Keratinocyte (primary cell): ENCODE results near the gene NRM. TPM values are rescaled to one million over a fixed set of nuclear protein-coding genes. Genes with fewer than 3 reads are reported as not detected.
A peak's percentile ranks its signal among the peaks of the same experiment; 100 is the strongest.

Experiments used
- DNase-seq: peaks from one replicate; pipeline ENCODE4 v3.0.0-alpha.2; 2011; ENCODE audit warnings: low read depth, missing footprints, low spot score
- FAIRE-seq: peaks from 2 replicates; lab custom pipeline; 2011; peaks lifted over from hg19 to GRCh38; lab: Jason Lieb, UNC
- H2AFZ ChIP-seq: 2 replicates; pipeline ENCODE4 v1.6.0; 2012; ENCODE audit warnings: low read length, control low read depth, inconsistent platforms; ENCODE audit not compliant: control insufficient read depth
- H3K27ac ChIP-seq: 2 replicates; pipeline ENCODE4 v1.5.1; 2011; ENCODE audit warnings: low read length; ENCODE audit not compliant: control insufficient read depth, insufficient read depth
- H3K27me3 ChIP-seq: 3 replicates; pipeline ENCODE4 v1.6.0; 2011; ENCODE audit warnings: low read length; ENCODE audit not compliant: control insufficient read depth, insufficient read depth; ENCODE audit errors: extremely low read depth
- H3K36me3 ChIP-seq, 2 experiments: 2 replicates in 1 of 2; 3 replicates in 1 of 2; pipeline ENCODE4 v1.5.1; 2011; ENCODE audit warnings: low read length in 2 of 2, mild to moderate bottlenecking in 1 of 2; ENCODE audit not compliant: control insufficient read depth in 2 of 2, insufficient read depth in 2 of 2; ENCODE audit errors: extremely low read depth in 1 of 2
- H3K4me1 ChIP-seq: 3 replicates; pipeline ENCODE4 v1.5.1; 2011; ENCODE audit warnings: low read length; ENCODE audit not compliant: control insufficient read depth, insufficient read depth; ENCODE audit errors: extremely low read depth
- H3K4me2 ChIP-seq: 3 replicates; pipeline ENCODE4 v1.6.0; 2011; ENCODE audit warnings: low read depth, low read length; ENCODE audit not compliant: control insufficient read depth, insufficient read depth; ENCODE audit errors: extremely low read depth
- H3K4me3 ChIP-seq, 3 experiments: fragments of 200-600 bp in 1 of 3; sonication (generic) in 1 of 3; 2 replicates in 2 of 3; 3 replicates in 1 of 3; pipeline ENCODE4 v1.5.1; 2011 to 2016; ENCODE audit warnings: low read length in 3 of 3, mild to moderate bottlenecking in 3 of 3, control low read depth in 2 of 3, inconsistent platforms in 1 of 3, low read depth in 1 of 3, mixed read lengths in 1 of 3, mixed run types in 1 of 3, moderate library complexity in 1 of 3; ENCODE audit not compliant: control insufficient read depth in 2 of 3, insufficient read depth in 2 of 3; ENCODE audit errors: extremely low read depth in 1 of 3
- H3K79me2 ChIP-seq: 2 replicates; pipeline ENCODE4 v1.6.0; 2012; ENCODE audit warnings: low read length; ENCODE audit not compliant: control insufficient read depth, insufficient read depth
- H3K9ac ChIP-seq: 3 replicates; pipeline ENCODE4 v1.6.0; 2011; ENCODE audit warnings: low read length; ENCODE audit not compliant: control insufficient read depth, insufficient read depth; ENCODE audit errors: extremely low read depth
- H3K9me1 ChIP-seq: 3 replicates; pipeline ENCODE4 v1.6.0; 2011; ENCODE audit warnings: low read length; ENCODE audit not compliant: control insufficient read depth, insufficient read depth; ENCODE audit errors: extremely low read depth
- H3K9me3 ChIP-seq: 2 replicates; pipeline ENCODE4 v1.5.1; 2012; ENCODE audit warnings: low read depth, low read length; ENCODE audit not compliant: control insufficient read depth
- H4K20me1 ChIP-seq: 3 replicates; pipeline ENCODE4 v1.6.0; 2011; ENCODE audit warnings: low read length; ENCODE audit not compliant: control insufficient read depth, insufficient read depth; ENCODE audit errors: extremely low read depth
- CTCF ChIP-seq, 3 experiments: IDR thresholded peaks in 1 of 3; conservative IDR thresholded peaks in 1 of 3; optimal IDR thresholded peaks in 1 of 3; 2 replicates in 2 of 3; 3 replicates in 1 of 3; pipeline versions ENCODE3 to v1.5.1; 2011; ENCODE audit warnings: low read length in 3 of 3, mild to moderate bottlenecking in 3 of 3, moderate library complexity in 2 of 3, control low read depth in 1 of 3, inconsistent platforms in 1 of 3; ENCODE audit not compliant: insufficient read depth in 2 of 3; ENCODE audit errors: extremely low read depth in 1 of 3
- EZH2 ChIP-seq: IDR thresholded peaks from one replicate; pipeline ENCODE4 v1.6.1; 2012; ENCODE audit warnings: inconsistent platforms, mild to moderate bottlenecking, low read length, moderate library complexity
- dilution Hi-C: fragments of 300-500 bp; cut with MboI; formaldehyde crosslinking; loops from one replicate; pipeline ENCODE4 v1.7.0; 2020; ENCODE audit warnings: low sequenced_read_pairs; ENCODE audit not compliant: extremely low pct_ligation_motif_present
- polyA plus RNA-seq, 5 experiments: library from polyadenylated mRNA; depleted of rRNA in 3 of 5; stranded (reverse) in 3 of 5; stranded (forward) in 1 of 5; unstranded in 1 of 5; fragments of >200 nt; gene quantifications; 1 replicate in 1 of 5; 2 replicates in 3 of 5; 3 replicates in 1 of 5; pipeline versions ENCODE4 v1.2.1 to v1.2.3, GENCODE V29; 2011 to 2012; ENCODE audit warnings: missing spikeins in 2 of 5, low read depth in 1 of 5, low replicate concordance in 1 of 5

NRM gene
- polyA plus RNA-seq, 1 donor (not counting 4 experiments of a cell fraction or from before 2014, with no cell fraction given) = 7.0 TPM

- Histone ChIP-seq H3K27ac (no peak overlapping the region), H3K79me2 (peaks cover 21% of the 10 kb centered on the region), H3K9ac (no peak overlapping the region), H3K4me2 (no peak overlapping the region), H2AFZ (no peak overlapping the region), H3K9me3 (no peaks in the 10 kb centered on the region), H3K4me3 (no peak overlapping the region), H3K36me3 (peaks cover 23 to 31% of the 10 kb centered on the region in 2 experiments), H3K27me3 (no peaks in the 10 kb centered on the region), H3K4me1 (peaks cover 11% of the 10 kb centered on the region), H3K9me1 (no peaks in the 10 kb centered on the region), H4K20me1 (no peaks in the 10 kb centered on the region)
- no peak for FAIRE-seq
- dilution Hi-C loops = no loop called here
- no peak for DNase-seq
- TF ChIP-seq EZH2 = no peak
- TF ChIP-seq CTCF (optimal IDR thresholded peaks at IDR 0.05 in 1 of 3, IDR thresholded peaks at IDR 0.05 in 1 of 3, conservative IDR thresholded peaks at IDR 0.05 in 1 of 3; ENCODE audit: extremely low read depth in 1 of 3, insufficient read depth in 2 of 3, low read length in 3 of 3) = no peak
These were observed 39.6 kb downstream of the NRM start for GRCh38 chr6:30651143-30651542.

DNA sequence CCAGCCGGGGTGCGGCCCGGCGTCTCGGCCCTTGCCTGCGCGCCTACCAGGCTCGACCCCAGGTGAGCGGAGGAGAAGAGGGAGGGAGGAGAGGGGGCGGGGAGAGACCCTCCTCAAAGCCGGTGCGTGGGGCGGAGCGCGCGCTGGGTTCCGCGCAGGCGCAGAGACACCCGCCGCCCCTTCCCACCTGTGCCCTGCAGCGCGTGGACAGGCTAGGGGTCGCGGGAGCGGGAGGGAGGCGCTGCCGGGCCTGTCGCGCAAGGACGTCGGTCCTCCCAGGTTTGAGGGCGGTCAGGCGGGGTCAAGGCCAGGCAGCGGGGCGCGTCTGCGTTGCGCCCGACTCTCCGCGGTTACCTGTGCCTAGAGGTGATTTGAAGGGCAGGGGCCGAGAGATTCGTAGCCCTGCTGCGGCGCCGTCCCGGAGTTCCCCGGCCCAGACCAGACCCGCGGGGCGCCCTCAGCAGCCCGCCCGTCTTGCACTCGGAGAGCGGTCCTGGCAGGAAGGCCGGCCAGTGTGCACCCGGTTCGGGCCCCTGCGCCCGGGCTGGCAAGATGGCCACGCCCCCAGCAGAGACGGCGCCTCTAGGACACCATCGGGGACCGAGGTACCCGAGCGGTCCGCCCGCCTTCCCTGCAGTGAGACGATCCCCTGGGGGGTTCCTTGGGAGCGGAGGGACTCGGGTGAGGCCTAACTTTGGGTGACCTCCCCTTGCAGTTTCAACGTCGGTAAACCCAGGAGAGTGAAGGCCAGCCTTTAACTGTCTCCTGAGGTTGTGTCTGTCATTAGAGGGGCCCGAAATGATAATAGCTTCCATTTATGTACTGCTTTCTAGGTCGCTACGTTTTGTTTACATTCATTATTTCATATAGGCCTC, 43.3 kb downstream of the NRM start:
- H3K4me3 ChIP-seq = peak overlapping the region; percentile 85 to 99 (median 90)
- peak overlapping the region; percentile 96 for H3K4me2 ChIP-seq
- peak overlapping the region; percentile 90 for H2AFZ ChIP-seq
- H3K9me1 ChIP-seq = peaks cover 2% of the 10 kb centered on the region
- H3K36me3 ChIP-seq = peaks cover 6 to 12% of the 10 kb centered on the region in 2 experiments
- peaks cover 12% of the 10 kb centered on the region for H3K4me1 ChIP-seq
- no peak for TF ChIP-seq CTCF (optimal IDR thresholded peaks at IDR 0.05 in 1 of 3, IDR thresholded peaks at IDR 0.05 in 1 of 3, conservative IDR thresholded peaks at IDR 0.05 in 1 of 3; ENCODE audit: extremely low read depth in 1 of 3, insufficient read depth in 2 of 3, low read length in 3 of 3)
- TF ChIP-seq EZH2 = no peak
- H3K79me2 ChIP-seq = peaks cover 21% of the 10 kb centered on the region
- H3K27ac ChIP-seq = peak overlapping the region; percentile 70
- dilution Hi-C loops = no loop called here
- no peak for FAIRE-seq
- H3K27me3 ChIP-seq = no peaks in the 10 kb centered on the region
- H3K9ac ChIP-seq = peak overlapping the region; percentile 87
- no peaks in the 10 kb centered on the region for H4K20me1 ChIP-seq
- H3K9me3 ChIP-seq = no peaks in the 10 kb centered on the region
- DNase-seq = no peak
